ENCODE data around the gene POU2AF3. TPM values are rescaled to one million over a fixed set of nuclear protein-coding genes. Genes with fewer than 3 reads are reported as not detected.

POU2AF3 gene
- total RNA-seq, 6 experiments from 2014 or later, result not detected

GRCh38 chr11:111348147-111348546 lies 49.8 kb downstream of the POU2AF3 start:
- no peak for DNase-seq
- H3K9me3 Mint-ChIP-seq, result no peaks in the 10 kb centered on the region
- no peak overlapping the region for H3K27ac Mint-ChIP-seq
- peaks cover 13% of the 10 kb centered on the region for H3K4me1 Mint-ChIP-seq (ENCODE audit: low read depth)
- H3K27me3 Mint-ChIP-seq (ENCODE audit: insufficient read depth), result peaks cover 11% of the 10 kb centered on the region
- no peaks in the 10 kb centered on the region for H3K36me3 Mint-ChIP-seq (ENCODE audit: low read depth)
- H3K4me3 Mint-ChIP-seq, result no peak overlapping the region
- TF ChIP-seq CTCF (IDR thresholded peaks at IDR 0.05), result no peak

- Mint-ChIP-seq H3K27ac (no peak overlapping the region), H3K4me1 (ENCODE audit: low read depth) (peaks cover 8% of the 10 kb centered on the region), H3K36me3 (ENCODE audit: low read depth) (no peaks in the 10 kb centered on the region), H3K9me3 (no peaks in the 10 kb centered on the region), H3K27me3 (ENCODE audit: insufficient read depth) (peaks cover 14% of the 10 kb centered on the region), H3K4me3 (no peak overlapping the region)
- no peak for TF ChIP-seq CTCF (IDR thresholded peaks at IDR 0.05)
- no peak for DNase-seq
Observed at GRCh38 chr11:111349191-111349695, 50.9 kb downstream of the POU2AF3 start.

GRCh38 chr11:111350811-111351210 lies 52.5 kb downstream of the POU2AF3 start:
- H3K27ac Mint-ChIP-seq, result no peak overlapping the region
- no peaks in the 10 kb centered on the region for H3K36me3 Mint-ChIP-seq (ENCODE audit: low read depth)
- peaks cover 8% of the 10 kb centered on the region for H3K4me1 Mint-ChIP-seq (ENCODE audit: low read depth)
- no peak for DNase-seq
- H3K4me3 Mint-ChIP-seq, result no peak overlapping the region
- H3K9me3 Mint-ChIP-seq, result no peaks in the 10 kb centered on the region
- H3K27me3 Mint-ChIP-seq (ENCODE audit: insufficient read depth), result peaks cover 14% of the 10 kb centered on the region
- TF ChIP-seq CTCF (IDR thresholded peaks at IDR 0.05), result no peak

GRCh38 chr11:111351374-111352055 lies 53.2 kb downstream of the POU2AF3 start:
- no peak overlapping the region for H3K4me3 Mint-ChIP-seq
- no peaks in the 10 kb centered on the region for H3K36me3 Mint-ChIP-seq (ENCODE audit: low read depth)
- no peak overlapping the region for H3K27ac Mint-ChIP-seq
- TF ChIP-seq CTCF (IDR thresholded peaks at IDR 0.05), result no peak
- H3K27me3 Mint-ChIP-seq (ENCODE audit: insufficient read depth), result peaks cover 13% of the 10 kb centered on the region
- DNase-seq, result no peak
- H3K9me3 Mint-ChIP-seq, result no peaks in the 10 kb centered on the region
- peaks cover 8% of the 10 kb centered on the region for H3K4me1 Mint-ChIP-seq (ENCODE audit: low read depth)

GRCh38 chr11:111352231-111352746 lies 53.9 kb downstream of the POU2AF3 start:
- no peak for DNase-seq
- Mint-ChIP-seq H3K9me3 (no peaks in the 10 kb centered on the region), H3K4me3 (no peak overlapping the region), H3K27me3 (ENCODE audit: insufficient read depth) (peaks cover 13% of the 10 kb centered on the region), H3K27ac (no peak overlapping the region), H3K4me1 (ENCODE audit: low read depth) (peaks cover 1% of the 10 kb centered on the region), H3K36me3 (ENCODE audit: low read depth) (no peaks in the 10 kb centered on the region)
- no peak for TF ChIP-seq CTCF (IDR thresholded peaks at IDR 0.05)

All from HFFc6 (cell line).